ENCODE data around the gene FGFR2. TPM values are rescaled to one million over a fixed set of nuclear protein-coding genes. Genes with fewer than 3 reads are reported as not detected.

FGFR2 gene
- total and polyA plus RNA-seq, 2 donors (not counting 3 experiments of a cell fraction or from before 2014, with no cell fraction given) = 0.06 TPM; not detected in 1

- Histone ChIP-seq H3K4me3 (replicated peaks in 1 of 3; ENCODE audit: insufficient read depth in 1 of 3, low read depth in 1 of 3, low read length in 3 of 3) (no peak overlapping the region), H3K79me2 (ENCODE audit: control insufficient read depth, insufficient read depth, low read length) (no peaks in the 10 kb centered on the region), H3K4me2 (ENCODE audit: insufficient read depth, low read length) (no peak overlapping the region), H3K9me1 (replicated peaks; ENCODE audit: control insufficient read depth, extremely low read depth, insufficient read depth, low read length) (no peaks in the 10 kb centered on the region), H2AFZ (ENCODE audit: low read depth, low read length) (no peak overlapping the region), H3K9me3 (replicated peaks; ENCODE audit: control insufficient read depth, insufficient read depth, low read length) (no peaks in the 10 kb centered on the region), H3K27me3 (ENCODE audit: control insufficient read depth in 2 of 2, insufficient read depth in 2 of 2, low read length in 2 of 2) (no peaks in the 10 kb centered on the region), H4K20me1 (replicated peaks; ENCODE audit: control insufficient read depth, extremely low read depth, insufficient read depth, low read length) (no peaks in the 10 kb centered on the region), H3K4me1 (ENCODE audit: control insufficient read depth, extremely low read depth, insufficient read depth, low read length) (no peaks in the 10 kb centered on the region), H3K36me3 (ENCODE audit: control insufficient read depth in 2 of 2, extremely low read depth in 1 of 2, insufficient read depth in 2 of 2, low read length in 2 of 2) (no peaks in the 10 kb centered on the region), H3K9ac (replicated peaks; ENCODE audit: extremely low read depth, insufficient read depth, low read length) (no peak overlapping the region), H3K27ac (ENCODE audit: insufficient read depth, low read depth, low read length) (no peak overlapping the region)
- ChIA-PET POLR2A (no interaction called here), CTCF (no interaction called here)
- BruUV-seq (replicated peaks) = no TSS peak
- FAIRE-seq (no peak), DNase-seq (ENCODE audit: low read depth, low spot score) (no peak)
- dilution Hi-C loops (cut with MboI; ENCODE audit: extremely low pct_ligation_motif_present, low sequenced_read_pairs) (no loop called here), intact Hi-C loops (cut with micrococcal nuclease) (no loop called here)
- TF ChIP-seq POLR2A (IDR thresholded peaks at IDR 0.05; ENCODE audit: low read depth, low read length) (no peak), EZH2 (IDR thresholded peaks at IDR 0.05; ENCODE audit: borderline replicate concordance, low read depth, low read length, severe bottlenecking) (no peak), JUN (IDR thresholded peaks at IDR 0.05; ENCODE audit: borderline replicate concordance, insufficient read depth, insufficient read length, low read depth) (no peak), GATA2 (IDR thresholded peaks at IDR 0.05; ENCODE audit: insufficient read depth, insufficient read length, low read depth, low read length) (no peak), MYC (IDR thresholded peaks at IDR 0.05; ENCODE audit: low read depth, low read length) (no peak), FOS (IDR thresholded peaks at IDR 0.05; ENCODE audit: borderline replicate concordance, insufficient read depth, low read length) (no peak), POLR2AphosphoS5 (IDR thresholded peaks at IDR 0.05; ENCODE audit: insufficient read depth, low read depth, low read length) (no peak)
- TF ChIP-seq, protein P1, sequence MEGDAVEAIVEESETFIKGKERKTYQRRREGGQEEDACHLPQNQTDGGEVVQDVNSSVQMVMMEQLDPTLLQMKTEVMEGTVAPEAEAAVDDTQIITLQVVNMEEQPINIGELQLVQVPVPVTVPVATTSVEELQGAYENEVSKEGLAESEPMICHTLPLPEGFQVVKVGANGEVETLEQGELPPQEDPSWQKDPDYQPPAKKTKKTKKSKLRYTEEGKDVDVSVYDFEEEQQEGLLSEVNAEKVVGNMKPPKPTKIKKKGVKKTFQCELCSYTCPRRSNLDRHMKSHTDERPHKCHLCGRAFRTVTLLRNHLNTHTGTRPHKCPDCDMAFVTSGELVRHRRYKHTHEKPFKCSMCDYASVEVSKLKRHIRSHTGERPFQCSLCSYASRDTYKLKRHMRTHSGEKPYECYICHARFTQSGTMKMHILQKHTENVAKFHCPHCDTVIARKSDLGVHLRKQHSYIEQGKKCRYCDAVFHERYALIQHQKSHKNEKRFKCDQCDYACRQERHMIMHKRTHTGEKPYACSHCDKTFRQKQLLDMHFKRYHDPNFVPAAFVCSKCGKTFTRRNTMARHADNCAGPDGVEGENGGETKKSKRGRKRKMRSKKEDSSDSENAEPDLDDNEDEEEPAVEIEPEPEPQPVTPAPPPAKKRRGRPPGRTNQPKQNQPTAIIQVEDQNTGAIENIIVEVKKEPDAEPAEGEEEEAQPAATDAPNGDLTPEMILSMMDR (IDR thresholded peaks at IDR 0.05; ENCODE audit: extremely low read depth in 1 of 2, insufficient read depth in 1 of 2, low read depth in 1 of 2, low read length in 2 of 2) = no peak
- TF ChIP-seq, protein P2, sequence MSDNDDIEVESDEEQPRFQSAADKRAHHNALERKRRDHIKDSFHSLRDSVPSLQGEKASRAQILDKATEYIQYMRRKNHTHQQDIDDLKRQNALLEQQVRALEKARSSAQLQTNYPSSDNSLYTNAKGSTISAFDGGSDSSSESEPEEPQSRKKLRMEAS (IDR thresholded peaks at IDR 0.05; ENCODE audit: insufficient read depth, insufficient read length) = no peak
Observed at GRCh38 chr10:121578965-121579364, 19.3 kb downstream of the FGFR2 start.
